Measurements from ENCODE around the gene SLC16A1.

- TF ChIP-seq CTCF (IDR thresholded peaks at IDR 0.05 in 2 of 3, conservative IDR thresholded peaks at IDR 0.05 in 1 of 3; ENCODE audit: control insufficient read depth in 2 of 3, extremely low read depth in 1 of 3, insufficient read depth in 1 of 3, low read depth in 3 of 3, low read length in 3 of 3) (no peak), EZH2 (IDR thresholded peaks at IDR 0.05; ENCODE audit: borderline replicate concordance, control insufficient read depth, low read depth, low read length) (no peak), POLR2A (IDR thresholded peaks at IDR 0.05; ENCODE audit: low read depth, low read length) (no peak), RFX5 (IDR thresholded peaks at IDR 0.05; ENCODE audit: low read depth, low read length) (no peak), REST (IDR thresholded peaks at IDR 0.05; ENCODE audit: low read depth, low read length) (no peak), EP300 (IDR thresholded peaks at IDR 0.05; ENCODE audit: borderline replicate concordance in 1 of 2, control insufficient read depth in 1 of 2, low read depth in 2 of 2, low read length in 2 of 2) (no peak), E2F8 (IDR thresholded peaks at IDR 0.05; ENCODE audit: low read depth, partially characterized antibody) (no peak), GABPA (IDR thresholded peaks at IDR 0.05; ENCODE audit: low read depth) (no peak), MTA3 (IDR thresholded peaks at IDR 0.05; ENCODE audit: borderline replicate concordance, low read length) (no peak), ZNF24 (IDR thresholded peaks at IDR 0.05) (no peak), NR2C2 (IDR thresholded peaks at IDR 0.05; ENCODE audit: borderline replicate concordance, control insufficient read depth, insufficient read length, low read depth) (no peak), SP1 (IDR thresholded peaks at IDR 0.05; ENCODE audit: low read depth, low read length) (no peak), POLR2AphosphoS5 (IDR thresholded peaks at IDR 0.05; ENCODE audit: low read length) (no peak)
Measured at GRCh38 chr1:112923959-112924349, 32.0 kb downstream of the SLC16A1 start.
